Measurements from ENCODE around the gene SLC23A2.

SLC23A2 gene

DNA sequence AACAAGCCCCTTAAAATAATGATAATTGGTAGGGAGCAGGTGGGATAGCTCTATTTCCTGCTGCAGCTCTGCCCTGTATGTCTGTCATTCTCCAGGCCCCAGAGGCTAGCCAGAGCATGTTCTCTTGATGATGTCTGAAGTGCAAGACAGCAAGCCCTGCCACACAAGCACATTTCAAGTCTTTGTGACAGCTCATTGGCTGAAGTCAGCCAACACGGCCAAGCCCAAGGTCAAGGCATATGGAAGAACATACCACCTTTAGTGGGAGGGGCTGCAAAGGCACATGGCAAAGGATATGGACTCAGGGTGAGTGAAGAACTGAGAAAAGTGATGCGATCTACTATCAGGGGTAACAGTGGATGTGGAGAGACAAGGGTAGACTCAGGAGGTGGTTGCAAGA is 163.6 kb downstream of the SLC23A2 start:
- no peak for DNase-seq

DNA sequence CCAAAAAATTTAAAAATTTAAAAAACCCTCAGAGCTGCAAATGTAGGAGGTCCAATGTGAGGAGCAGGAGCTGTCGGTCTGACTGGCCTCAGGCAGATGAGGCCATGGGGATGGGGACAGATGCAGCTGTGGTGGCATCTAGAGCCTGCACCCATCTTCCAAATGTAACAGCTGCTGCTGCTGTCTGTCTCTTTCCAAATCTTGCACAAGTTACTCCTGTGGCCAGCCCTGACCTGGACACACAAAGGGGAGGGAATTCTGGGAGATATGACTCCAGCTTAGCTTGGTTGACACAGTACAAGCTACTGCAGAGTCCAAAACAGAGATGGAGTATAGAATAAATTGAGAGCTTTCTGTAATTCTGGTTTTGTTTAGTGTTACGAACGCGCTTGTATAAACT is 164.4 kb downstream of the SLC23A2 start:
- no peak for DNase-seq

DNA sequence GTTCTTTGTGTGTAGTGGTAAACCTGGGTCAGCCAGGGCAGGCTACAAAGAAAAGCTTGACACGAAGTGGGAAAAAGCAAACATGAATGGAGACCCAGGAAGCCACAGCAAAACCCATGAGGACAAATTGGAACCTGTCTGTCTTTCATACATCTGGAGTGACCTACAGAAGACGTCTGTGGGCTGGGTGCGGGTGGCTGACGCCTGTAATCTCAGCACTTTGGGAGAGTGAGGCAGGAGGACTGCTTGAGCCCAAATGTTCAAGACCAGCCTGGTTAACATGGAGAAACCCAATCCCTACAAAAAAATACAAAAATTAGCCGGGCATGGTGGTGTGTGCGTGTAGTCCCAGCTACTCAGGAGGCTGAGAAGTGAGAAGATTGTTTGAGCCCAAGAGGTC is 164.8 kb downstream of the SLC23A2 start:
- no peak for DNase-seq

DNA sequence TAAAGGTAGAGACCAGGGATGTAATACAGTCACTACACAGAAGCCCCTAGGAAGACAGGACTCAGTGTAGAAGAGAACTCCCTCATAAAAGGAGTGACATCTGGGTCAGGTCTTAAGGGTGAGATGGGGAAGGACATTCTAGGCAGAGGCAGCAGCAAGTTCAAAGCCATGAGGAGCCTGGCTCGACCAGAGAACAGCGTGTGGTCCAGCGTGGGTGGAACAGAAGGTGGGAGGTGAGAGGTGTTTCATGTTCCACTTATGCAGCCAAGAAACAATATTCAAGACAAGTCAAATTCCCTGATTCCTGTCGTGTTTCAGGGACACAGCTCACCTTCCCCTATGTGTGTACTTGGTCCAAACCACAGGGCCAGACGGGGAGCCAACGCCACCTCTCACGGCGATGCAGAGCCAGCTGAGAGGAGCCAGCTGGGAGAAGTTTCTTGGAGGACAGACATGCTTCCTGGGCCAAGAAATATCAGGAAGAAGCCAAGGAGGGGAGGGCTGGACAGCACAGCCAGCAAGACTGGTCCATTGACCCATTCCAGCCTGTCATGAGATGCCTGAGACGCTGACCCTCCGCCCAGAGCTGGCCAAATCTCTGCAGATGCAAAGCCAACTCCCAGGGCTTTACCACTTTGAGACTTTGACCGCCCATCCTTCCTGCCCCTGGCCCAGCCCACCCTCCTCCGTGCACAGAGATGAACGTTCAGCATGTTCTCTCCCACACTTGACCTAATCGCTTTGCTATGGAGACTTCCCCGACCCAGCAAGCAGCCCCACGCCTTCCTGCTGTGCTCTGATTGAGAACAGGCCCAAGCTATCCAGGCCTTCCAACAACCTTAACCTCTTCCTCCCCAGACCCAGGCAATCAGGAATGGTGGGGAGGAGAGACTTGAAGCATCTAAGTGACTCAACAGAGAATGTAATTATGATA is 165.8 kb downstream of the SLC23A2 start:
- no peak for DNase-seq

DNA sequence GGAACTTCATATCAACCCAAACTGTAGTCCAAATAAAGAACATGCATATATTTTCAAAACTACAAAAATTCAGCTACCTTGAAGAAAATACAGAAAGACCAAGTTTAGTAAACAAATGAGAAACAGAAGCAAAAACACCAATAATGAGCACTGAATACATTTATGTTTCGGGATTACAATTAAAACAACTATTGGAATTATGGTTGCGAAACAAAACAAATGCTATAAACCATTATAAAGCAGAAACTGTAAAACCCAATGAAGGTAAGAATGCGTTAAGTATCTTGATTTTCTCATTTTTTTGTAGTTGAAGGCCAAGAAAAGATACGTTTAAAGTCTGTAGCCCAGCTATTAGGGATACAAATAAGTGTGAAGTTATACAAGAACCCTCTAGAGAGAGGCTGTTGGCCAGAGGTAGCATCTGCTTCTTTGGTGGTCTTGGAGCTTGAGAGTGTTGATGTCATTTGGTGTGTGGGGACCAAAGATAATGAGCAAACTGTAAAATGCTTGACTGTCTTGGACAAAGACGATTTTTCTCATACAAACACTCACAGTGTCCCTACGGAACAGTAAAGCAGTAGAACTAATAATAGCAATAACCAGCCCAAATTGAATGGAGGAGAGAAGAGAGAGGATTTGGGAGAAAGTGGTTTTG is 168.1 kb downstream of the SLC23A2 start:
- no peak for DNase-seq

DNA sequence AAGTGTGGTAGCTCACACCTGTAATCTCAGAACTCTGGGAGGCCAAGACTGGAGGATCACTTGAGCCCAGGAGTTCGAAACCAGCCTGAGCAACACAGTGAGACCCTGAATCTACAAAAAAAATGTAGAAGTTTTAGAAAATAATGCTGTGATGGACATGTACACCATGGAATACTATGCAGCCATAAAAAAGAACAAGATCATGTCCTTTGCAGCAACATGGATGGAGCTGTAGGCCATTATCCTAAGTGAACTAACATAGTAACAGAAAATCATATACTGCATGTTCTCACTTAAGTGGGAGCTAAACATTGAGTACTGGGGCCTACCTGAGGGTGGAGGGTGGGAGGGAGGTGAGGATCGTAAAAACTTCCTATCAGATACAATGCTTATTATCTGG is 168.8 kb downstream of the SLC23A2 start:
- DNase-seq, result no peak

DNA sequence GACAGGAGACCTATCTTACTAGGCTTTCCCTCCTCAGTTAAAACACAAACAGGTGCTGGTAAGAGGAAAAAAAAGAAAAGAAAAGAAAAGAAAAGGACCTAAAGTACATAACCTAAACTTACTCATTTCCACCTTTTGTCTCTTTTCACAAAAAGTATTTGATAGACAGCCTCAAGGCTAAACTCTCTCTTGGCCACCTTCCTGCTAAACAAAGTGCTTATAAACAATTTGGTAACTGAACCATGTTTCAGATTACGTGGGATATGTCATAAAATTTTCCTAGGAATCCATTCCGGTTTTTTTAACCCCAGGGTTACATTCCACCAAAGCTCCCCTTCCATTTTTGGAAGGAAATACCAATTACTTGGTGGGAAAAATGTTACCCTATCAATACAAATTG is 170.6 kb downstream of the SLC23A2 start:
- no peak for DNase-seq

DNA sequence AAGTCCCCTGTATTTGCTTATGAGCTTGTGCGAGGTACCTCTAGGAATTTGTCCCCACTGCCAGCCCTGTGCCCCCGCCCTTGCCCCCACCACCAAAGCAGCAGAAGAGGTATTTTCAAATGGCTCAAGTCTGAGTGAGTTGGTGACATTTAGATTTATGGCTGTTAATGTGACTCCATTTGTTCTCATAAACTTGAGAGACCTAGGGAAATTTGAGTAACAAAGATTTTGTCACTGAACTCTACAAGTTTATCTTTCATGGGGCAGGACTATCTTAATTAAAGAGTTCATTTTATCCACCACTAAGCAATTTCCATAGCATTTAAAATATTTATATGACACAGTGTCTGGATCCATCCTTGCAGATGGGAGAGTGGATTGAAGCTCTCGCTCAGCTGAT is 171.1 kb downstream of the SLC23A2 start:
- DNase-seq, result no peak

DNA sequence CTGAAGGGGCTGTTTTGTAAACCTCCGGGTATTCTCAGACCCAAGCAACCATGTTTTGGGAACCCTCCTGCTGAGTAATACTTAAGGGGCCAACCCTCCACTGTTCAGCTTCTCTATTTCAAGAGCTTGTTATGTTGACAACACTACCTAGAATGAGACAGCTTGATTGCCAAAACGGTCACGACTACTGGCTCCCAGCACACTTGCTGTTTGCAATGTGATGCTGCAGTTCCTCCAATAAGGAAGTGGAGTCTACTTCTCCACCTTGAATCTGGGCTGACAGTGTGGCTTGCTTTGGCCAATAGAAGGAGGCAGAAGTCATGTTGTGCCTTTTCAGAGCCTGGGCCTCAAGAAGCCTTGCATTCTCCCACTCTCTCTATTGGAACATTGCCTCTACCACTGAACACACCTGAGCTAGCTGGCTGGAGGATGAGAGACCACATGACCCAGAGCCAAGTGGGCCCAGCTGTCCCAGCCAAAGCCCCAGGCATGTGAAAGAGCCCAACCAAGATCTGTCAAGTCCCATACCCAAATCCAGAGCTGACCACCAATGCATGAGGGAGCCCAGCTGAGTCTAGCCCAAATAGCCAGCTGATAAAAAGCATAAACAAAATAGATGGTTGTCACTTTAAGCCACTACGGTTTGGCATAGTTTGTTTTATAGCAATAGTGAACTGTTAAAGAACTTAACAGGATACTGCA is 171.6 kb downstream of the SLC23A2 start:
- no peak for DNase-seq

DNA sequence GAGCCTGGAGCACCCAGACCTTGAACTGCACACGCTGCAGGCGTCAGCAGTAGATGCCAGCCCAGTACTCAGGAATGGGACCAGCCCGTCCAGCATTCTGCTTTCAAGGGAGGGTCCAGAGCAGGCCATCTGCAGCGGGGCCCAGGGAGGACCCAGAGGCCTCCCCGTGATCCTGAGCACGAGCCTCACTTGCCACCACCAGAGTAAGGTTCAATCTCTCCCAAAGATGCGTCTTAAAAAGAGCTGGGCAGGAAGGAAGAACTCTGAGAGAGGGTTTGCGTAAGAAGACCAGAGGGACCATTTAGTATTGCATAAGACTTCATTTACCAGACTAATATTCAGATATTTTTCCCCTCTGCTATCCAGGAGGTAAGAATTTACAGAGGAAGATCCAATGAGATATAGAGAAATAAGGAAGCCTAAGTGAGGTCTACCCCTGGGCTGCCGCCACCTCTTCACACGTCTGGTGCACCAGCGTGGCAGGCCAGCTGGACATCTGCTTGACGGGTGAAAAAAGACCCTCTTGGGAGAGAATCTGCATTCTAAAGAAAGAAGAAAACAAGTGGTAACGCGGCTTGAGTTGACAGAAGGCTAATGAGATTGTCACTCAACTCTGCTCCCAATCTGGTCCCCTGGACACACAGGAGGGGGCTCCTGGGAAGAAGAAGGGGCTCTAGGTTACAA is 172.3 kb downstream of the SLC23A2 start:
- DNase-seq, result no peak

DNA sequence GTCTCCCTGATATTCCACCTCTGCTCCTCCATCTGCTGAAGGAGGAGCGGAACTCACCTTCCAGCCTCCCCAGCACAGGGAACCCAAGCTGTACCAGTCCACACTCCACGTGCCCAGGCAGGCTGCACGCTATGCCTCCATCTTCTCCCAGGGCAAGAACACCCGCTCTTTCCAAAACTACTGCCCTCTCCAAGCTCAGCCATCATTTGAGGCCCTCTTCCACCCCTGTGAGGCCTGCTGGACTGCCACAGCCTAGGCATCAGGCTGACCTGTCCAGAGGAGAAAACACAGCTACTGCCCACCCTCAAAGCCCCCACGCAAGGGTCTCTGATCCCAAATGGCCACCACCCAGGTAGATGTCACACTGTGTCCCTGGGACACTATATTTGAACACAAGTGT is 179.7 kb downstream of the SLC23A2 start:
- no peak for DNase-seq

DNA sequence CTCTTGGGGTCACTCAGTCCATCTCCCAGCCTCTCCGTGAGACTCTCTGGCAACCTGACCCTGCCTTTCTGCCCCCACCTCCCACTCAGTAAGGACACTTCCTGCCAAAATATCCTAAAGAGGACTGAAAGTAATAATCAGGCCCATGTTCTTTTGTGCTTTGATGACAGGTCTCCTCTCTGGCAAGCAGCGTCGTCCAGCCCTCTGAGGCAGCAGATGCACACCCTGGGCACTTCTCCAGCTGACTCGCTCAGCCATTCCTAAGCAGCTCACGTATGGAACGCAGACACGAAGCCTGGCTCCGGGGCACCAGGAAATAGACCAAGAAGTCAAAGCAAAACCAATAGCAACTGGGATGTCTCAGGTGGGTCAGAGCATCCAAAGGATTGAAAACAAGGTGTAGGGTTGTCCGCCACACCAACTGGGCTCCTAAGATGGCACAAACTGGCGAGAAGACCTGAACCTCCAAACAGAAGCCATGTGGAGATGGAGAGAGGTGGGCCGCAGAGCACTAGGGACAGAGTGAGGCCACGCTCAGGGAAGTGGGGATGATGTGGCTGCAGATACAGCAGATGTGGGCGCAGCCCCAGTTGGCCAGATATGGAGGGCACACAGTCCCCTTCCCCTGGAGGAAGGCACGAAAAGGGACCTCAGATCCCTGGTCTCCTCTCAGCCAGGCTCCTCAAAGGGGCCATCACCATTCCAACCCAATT is 180.3 kb downstream of the SLC23A2 start:
- peak; percentile 61 for DNase-seq

DNA sequence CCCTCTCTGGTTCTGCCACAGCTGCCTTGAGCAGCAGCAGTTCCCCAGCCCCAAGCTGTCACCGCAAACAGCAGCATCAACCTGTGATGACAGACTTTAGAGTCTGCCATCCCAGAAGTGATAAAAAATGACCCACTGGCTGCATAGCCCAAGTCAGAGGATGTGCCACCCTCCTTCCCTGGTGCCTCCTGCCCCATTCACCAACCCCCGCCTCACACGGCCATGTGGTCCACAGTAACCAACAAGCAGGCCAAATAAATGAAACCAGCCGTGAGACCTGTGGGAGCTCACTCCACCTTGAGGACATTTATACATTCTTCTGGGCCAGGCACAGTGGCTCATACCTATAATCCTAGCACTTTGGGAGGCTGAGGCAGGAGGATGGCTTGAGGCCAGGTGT is 181.4 kb downstream of the SLC23A2 start:
- no peak for DNase-seq

DNA sequence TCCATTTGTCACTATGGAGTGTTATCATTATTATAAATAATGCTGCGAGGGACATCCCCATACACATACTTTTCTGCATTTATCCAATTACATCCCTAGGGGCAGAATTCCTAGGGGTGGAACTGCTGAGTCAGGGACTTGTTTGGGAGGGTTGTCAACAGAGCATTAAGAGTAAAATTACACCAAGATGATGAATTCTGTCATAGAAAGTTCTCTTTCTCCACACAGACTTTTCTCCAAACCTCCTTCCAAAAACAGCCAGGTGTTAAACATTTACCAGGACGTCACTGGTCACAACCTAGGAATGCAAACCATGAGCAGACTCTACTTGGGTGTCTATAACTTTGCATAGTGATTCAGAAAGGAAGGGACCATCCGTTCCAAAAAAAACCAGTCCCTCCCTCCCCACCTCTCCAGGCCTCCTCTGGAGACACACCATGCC is 184.1 kb downstream of the SLC23A2 start:
- no peak for DNase-seq

DNA sequence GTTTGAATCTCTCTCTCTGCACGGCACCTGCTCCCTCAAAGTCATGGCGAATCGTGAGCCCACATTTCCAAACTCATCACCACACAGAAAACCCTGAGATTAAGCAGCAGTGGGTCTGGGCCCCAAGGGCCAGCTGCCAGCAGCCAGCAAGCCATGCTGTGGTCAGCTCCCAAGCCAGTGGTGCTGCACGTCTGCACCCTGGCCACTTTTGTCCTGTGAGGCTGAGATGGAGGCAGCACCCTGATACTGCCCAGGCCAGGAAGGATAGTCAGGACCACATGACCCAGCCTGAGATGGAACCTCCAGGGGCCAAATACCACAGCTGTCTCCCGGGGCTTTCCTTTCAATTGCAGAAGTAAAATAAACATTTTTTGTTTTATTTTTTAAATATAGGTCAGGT is 185.7 kb downstream of the SLC23A2 start:
- no peak for DNase-seq

DNA sequence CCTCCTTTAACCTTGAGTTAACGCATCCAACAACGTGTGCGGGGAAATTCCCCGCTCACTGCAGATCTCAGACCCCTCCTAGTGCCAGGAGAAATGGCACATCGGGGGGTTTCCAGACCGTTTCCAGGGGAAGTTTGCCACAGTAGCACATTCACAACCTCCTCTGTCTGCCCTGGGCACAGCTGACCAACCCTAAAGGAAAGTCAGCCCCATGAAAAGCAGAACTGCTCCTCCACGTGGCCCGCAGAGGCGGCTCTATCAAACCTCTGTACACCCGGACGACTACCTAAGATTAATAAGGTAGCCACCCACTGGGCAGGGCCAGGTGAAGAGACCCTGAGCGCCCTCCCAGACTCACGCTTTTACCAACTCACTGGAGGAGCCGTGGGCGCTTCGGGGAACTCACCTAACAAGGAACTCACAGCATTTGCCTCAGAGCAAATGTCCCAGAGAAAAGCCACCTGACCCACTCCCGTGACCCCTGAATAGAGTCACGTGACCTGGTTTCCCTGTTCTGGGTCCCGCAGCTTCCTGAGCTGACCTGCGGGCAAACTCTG is 186.5 kb downstream of the SLC23A2 start:
- no peak for DNase-seq

DNA sequence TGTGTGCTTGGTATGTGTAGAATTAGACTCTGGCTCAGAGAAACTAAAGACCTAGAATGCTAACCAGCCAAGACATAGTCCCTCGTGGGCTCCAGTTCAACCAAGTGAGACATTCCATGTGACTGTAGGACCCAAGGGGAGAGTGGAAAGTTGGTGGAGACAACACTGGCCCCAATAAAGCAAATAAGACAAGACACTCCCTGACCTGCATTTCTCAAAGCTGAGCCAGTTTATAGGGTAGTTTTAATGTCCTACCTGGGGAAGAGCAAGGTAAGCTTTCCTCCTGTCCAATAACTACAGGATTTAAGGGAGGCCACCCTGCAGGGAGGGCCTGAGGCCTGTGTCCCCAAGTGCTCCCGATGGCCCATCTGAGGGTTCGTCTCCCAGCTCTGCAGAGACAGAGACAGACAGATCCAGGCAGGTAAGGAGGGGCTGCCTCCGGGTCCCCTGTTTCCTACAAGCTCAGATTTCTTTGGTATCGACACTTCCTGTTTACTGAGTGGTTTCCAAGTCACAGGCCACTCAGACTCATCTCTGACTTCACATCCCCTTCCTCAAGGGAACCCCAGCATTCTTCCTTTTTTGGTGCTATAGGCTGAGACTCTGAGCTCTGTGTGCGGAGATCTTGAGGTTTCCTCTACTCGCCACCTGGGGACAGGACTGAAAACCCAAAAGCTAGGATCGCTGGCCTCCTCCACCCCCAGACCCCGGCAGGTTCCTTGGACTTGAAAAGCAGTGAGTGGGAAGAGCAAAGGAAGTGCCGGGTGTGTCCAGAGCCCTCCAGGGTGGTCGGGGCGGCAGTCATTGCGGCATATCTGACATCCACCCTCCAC is 187.2 kb downstream of the SLC23A2 start:
- DNase-seq, result no peak

DNA sequence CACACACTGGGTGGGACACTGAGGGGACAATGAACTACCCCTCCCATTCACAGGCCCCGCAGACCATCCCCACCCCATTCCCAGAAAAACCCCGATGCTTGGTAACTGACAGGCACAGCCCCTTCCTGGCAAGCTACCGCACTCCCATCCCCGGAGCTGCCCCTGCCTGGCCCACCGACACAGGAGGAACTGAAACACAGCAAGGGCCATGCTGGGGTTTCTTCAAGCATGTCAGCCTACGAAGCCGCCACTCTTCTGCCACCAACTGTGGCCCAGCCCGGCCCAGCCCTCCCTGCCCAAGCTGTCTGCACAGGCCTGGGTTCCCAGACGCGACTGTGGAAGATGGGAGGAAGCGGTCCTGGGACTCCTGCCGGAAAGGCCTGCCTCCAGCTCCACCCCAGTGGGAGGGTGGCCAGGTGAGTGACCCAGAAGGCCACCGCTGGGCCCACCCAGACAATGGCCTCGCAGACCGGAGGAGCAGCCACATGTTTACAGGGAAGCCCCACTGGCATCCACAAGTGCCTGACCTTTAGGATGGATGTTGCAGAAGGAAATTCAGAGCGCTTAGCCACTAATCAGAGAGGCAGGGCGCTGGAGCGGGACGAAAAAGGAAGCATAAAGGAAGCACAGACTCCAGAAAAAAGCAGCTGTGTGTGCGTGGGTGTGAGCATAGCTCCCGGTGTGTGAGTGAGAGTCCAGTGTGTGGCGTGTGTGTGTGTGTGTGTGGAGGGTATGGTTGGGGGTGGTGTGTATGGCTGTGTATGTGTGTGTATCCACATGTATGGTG is 188.0 kb downstream of the SLC23A2 start:
- DNase-seq, result no peak

DNA sequence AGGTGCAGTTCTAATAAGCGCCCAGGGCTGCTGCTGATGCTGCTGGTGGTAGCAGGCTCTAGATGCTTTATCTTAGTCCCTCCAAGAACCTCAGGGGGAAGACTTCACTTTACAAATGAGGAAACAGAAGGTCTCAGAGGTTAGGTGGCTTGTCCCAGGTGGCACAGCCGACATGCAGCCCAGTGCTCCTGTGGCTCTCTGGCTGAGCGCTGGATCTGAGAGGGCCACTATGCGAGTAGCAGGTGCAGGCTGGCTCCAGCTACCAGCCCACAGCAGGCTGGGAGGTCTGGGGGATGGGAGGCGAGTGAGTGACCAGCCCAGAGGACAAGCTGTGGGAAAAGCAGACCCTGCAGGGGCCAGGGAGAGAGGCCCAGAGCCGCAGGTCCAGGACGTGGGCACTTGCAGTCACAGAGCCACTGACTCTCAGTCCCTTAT is 188.7 kb downstream of the SLC23A2 start:
- no peak for DNase-seq

DNA sequence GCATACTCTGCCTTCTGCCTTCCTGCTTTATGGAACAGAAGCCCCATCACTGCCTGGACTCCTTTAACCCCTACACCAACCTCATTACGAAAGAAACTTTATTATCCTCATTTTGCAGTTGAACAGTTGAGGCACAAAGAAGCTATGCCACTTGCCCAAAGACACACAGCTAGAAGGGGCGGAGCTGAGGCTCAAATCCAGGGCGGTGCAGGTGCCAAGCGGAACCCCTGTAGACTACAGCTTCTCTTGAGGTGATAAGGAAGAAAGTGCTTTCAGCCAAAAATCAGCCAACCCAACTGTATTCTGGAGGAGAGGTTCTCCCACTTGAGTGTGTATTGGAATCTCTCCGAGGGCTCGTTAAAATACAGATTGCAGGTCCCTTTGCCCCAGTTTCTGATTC is 189.1 kb downstream of the SLC23A2 start:
- no peak for DNase-seq

All from HCEC 1CT (cell line).